Tibial artery (tissue), 4 donors: ENCODE results near the gene AZGP1.

Experiments used
- DNase-seq, 2 donors: peaks; one replicate each; pipeline ENCODE4 v3.0.0-alpha.2; 2019
- H3K27ac ChIP-seq, 2 donors: fragments of 200-600 bp; sonication (generic) in 1 of 2; 1 replicate in 1 of 2; 2 replicates in 1 of 2; pipeline ENCODE4 v1.5.1; 2018 to 2019; ENCODE audit warnings: mild to moderate bottlenecking in 1 of 2
- H3K27me3 ChIP-seq, 2 donors: fragments of 200-600 bp; sonication (generic) in 1 of 2; one replicate each; pipeline versions ENCODE4 v1.5.1 to v1.6.0; 2016 to 2019
- H3K36me3 ChIP-seq, 3 donors: fragments of 200-600 bp; sonication (generic) in 2 of 3; one replicate each; pipeline ENCODE4 v1.5.1; 2016 to 2019; ENCODE audit warnings: mild to moderate bottlenecking in 2 of 3
- H3K4me1 ChIP-seq, 4 donors: fragments of 200-600 bp; sonication (generic) in 2 of 4; 1 replicate in 3 of 4; 2 replicates in 1 of 4; pipeline ENCODE4 v1.5.1; 2016 to 2019
- H3K4me3 ChIP-seq, 2 donors: fragments of 200-600 bp; sonication (generic) in 1 of 2; 1 replicate in 1 of 2; 2 replicates in 1 of 2; pipeline ENCODE4 v1.5.1; 2018 to 2019; ENCODE audit warnings: mild to moderate bottlenecking in 2 of 2
- H3K9me3 ChIP-seq, 3 donors: fragments of 200-600 bp; sonication (generic) in 1 of 3; one replicate each; pipeline ENCODE4 v1.5.1; 2016 to 2019
- intact Hi-C: fragments of 100-400 bp; cut with DNase I; formaldehyde crosslinking; loops from one replicate; pipeline ENCODE4 v1.15.0; 2023; ENCODE audit warnings: low total_unique reads
- TF ChIP-seq, protein P1 (sequence below), 2 experiments: fragments of 200-600 bp in 1 of 2; fragments of 450-650 bp in 1 of 2; IDR thresholded peaks; one replicate each; pipeline ENCODE4 v1.5.1; 2017 to 2019; ENCODE audit warnings: antibody characterized with exemption in 2 of 2, mild to moderate bottlenecking in 1 of 2, moderate library complexity in 1 of 2

AZGP1 gene

DNA sequence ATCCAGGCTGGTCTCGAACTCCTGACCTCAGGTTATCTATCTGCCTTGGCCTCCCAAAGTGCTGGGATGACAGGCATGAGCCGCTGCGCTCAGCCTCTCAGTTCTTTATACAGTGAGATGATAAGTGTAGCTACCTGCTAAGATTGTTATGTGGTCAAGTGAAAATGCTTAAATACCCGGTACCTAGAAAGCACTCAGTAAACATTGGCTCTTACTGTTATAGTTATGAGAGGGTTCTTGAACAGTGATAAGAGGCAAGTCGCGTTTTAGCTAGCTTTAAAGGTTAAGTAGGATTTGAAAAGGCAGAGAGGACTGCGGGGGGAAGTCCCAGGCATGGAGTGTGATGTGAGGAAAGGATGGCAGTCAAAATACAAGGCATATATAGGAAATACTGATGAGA, 44.1 kb upstream of the AZGP1 start:
- Histone ChIP-seq H3K4me3 (no peak overlapping the region), H3K27me3 (no peaks in the 10 kb centered on the region), H3K9me3 (no peaks in the 10 kb centered on the region), H3K4me1 (peaks cover 0 to 32% (median 22%) of the 10 kb centered on the region in 4 donors), H3K27ac (no peak overlapping the region), H3K36me3 (peaks cover 16 to 36% (median 21%) of the 10 kb centered on the region in 3 donors)
- intact Hi-C loops = loop anchor here (10.0 kb wide), 2 partner anchors 65 to 405 kb away; partner anchors contain the start of genes COPS6, MEPCE, ZCWPW1 and ZNF3
- TF ChIP-seq, protein P1, sequence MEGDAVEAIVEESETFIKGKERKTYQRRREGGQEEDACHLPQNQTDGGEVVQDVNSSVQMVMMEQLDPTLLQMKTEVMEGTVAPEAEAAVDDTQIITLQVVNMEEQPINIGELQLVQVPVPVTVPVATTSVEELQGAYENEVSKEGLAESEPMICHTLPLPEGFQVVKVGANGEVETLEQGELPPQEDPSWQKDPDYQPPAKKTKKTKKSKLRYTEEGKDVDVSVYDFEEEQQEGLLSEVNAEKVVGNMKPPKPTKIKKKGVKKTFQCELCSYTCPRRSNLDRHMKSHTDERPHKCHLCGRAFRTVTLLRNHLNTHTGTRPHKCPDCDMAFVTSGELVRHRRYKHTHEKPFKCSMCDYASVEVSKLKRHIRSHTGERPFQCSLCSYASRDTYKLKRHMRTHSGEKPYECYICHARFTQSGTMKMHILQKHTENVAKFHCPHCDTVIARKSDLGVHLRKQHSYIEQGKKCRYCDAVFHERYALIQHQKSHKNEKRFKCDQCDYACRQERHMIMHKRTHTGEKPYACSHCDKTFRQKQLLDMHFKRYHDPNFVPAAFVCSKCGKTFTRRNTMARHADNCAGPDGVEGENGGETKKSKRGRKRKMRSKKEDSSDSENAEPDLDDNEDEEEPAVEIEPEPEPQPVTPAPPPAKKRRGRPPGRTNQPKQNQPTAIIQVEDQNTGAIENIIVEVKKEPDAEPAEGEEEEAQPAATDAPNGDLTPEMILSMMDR (IDR thresholded peaks at IDR 0.05) = no peak
- DNase-seq = no peak

DNA sequence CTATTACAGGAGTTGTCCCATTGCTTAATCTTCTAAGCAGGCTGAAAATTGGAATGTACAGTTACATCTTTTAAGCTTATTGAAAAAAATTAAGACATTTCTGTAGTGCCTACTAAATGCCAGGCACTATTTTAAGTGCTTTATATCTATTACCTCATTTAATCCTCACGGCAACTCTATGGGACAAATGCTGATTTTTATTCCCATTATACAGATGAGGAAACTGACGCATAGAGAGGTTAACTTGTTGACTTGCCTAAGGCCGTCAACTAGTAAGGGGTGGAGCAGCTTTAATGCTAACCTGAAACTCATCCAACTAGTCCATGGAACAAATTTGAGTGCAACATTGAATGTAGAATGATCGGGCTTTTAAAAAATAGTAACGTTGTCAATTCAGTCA, 42.0 kb upstream of the AZGP1 start:
- TF ChIP-seq, protein P1 (IDR thresholded peaks at IDR 0.05) = no peak
- Histone ChIP-seq H3K4me3 (no peak overlapping the region), H3K27ac (no peak overlapping the region), H3K27me3 (no peaks in the 10 kb centered on the region), H3K9me3 (no peaks in the 10 kb centered on the region), H3K4me1 (peaks cover 0 to 27% (median 23%) of the 10 kb centered on the region in 4 donors), H3K36me3 (peaks cover 0 to 15% (median 4%) of the 10 kb centered on the region in 3 donors)
- intact Hi-C loops = loop anchor here (10.0 kb wide), 2 partner anchors 67 to 407 kb away; partner anchors contain the start of genes COPS6, MEPCE, ZCWPW1 and ZNF3
- DNase-seq = no peak

DNA sequence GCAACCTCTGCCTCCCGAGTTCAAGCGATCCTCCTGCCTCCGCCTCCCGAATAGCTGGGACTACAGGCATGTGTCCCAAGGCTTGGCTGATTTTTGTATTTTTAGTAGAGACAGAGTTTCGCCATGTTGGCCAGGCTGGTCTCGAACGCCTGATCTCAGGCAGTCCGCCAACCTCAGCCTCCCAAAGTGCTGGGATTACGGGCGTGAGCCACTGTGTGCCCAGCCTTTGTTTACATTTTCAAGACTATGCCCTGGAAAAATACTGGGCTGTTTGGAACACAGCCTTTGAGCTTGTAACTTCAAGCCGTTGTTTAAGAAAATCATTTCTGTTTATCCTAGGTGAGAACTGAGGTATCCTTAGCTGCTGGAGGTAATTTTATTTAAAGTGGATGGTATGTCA, 41.5 kb upstream of the AZGP1 start:
- DNase-seq = peak in 1 of 2 donors; percentile 35
- intact Hi-C loops = loop anchor here (10.0 kb wide), 2 partner anchors 68 to 408 kb away; partner anchors contain the start of genes COPS6, MEPCE, ZCWPW1 and ZNF3
- Histone ChIP-seq H3K4me1 (peaks cover 0 to 29% (median 23%) of the 10 kb centered on the region in 4 donors), H3K27ac (no peak overlapping the region), H3K27me3 (no peaks in the 10 kb centered on the region), H3K36me3 (peaks cover 0 to 12% (median 0%) of the 10 kb centered on the region in 3 donors), H3K4me3 (no peak overlapping the region), H3K9me3 (no peaks in the 10 kb centered on the region)
- TF ChIP-seq, protein P1 (IDR thresholded peaks at IDR 0.05) = no peak

DNA sequence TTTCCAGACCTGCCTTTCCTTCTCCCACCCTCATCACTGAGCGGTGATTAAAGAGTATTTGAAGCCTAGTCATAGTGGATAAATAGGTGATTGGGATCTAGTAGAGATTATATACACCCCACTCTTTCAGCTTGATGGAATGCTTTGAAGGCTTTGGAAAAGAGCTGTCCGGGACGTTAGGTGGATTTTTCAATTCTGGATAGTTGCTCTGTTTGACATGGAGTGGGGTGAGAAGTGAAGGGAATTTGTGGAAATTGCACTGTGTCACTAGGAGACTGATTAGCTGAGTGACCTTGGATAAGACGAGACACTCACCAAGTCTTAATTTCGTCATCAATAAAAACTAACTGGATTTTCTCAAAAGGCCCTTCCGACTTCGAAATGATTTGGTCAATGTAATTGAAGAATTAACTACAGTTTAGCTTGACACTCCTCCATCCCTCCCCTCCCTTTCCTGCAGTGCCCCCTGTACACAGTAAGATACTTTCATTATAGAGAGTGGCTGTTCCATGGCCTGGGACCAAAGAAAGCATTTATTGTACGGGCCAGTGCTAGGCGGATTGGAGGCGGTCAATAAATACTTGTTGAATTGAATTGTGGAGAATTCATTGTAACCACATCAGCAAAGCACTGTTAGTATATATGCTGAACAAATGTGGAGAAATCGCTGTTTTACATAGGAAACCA, 40.5 kb upstream of the AZGP1 start:
- intact Hi-C loops = loop anchor here (10.0 kb wide), 2 partner anchors 68 to 408 kb away; partner anchors contain the start of genes COPS6, MEPCE, ZCWPW1 and ZNF3
- Histone ChIP-seq H3K36me3 (peaks cover 0 to 6% (median 0%) of the 10 kb centered on the region in 3 donors), H3K9me3 (no peaks in the 10 kb centered on the region), H3K4me1 (peaks cover 0 to 26% (median 23%) of the 10 kb centered on the region in 4 donors), H3K27ac (peak overlapping the region; percentile 92 to 97), H3K27me3 (no peaks in the 10 kb centered on the region), H3K4me3 (peak overlapping the region; percentile 86 to 94)
- DNase-seq = no peak
- TF ChIP-seq, protein P1 (IDR thresholded peaks at IDR 0.05) = no peak

DNA sequence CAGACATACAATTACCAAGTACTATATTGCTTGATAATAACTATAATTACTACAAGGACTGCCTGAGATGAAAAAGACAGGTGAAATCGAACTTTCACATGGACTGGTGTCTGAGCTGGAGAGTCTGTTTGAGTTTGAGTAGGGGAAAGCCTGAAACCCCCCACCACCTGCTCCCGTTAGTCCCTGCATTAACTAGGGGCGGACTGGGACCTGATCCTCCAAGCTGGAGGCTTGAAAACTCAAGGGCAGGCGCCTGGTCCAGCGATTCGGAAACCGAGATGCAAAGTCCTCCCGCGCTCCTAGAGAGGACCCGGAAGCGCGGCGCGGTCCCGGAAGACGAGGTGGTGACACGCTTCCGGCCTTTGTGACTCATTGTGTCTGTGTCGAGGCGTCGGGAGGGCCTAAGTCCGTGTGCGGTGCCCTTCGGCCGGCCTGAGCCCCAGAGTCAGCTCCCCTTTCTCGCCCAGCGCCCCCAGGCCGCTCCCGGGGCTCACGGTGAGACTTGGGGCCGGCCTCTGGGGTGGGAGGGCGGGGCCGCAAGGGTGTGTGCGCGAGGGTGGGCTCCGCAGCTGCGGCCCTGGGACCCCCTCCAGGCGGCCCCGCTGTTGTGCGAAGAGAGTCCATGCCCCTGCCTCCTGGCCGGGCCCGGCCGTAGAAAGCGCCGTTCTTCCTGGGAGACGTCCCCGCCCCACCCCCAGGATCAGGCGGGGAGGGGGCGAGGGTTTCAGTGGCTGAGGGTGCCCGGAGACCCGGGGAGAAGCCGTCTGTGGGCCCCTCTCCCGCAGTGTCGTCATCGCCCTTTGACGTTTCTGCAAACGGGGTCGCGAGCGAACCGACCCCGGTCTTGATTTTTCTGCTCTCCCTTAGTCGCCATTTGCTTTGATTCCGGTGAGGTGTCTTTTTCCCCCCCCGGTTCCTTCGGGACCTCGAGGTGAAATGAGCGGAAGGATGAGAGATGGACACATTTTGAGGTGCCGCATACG, 39.7 kb upstream of the AZGP1 start, which contains the start of gene ZKSCAN1:
ZKSCAN1 (plus strand) TSS at position 365 of the 983 bp plus-strand sequence. CDS start 7,911 bp downstream, outside the sequence.
- Histone ChIP-seq H3K4me3 (peak within 1 kb of the TSS; percentile 86 to 94), H3K27me3 (no peaks in the 10 kb centered on the region), H3K27ac (peak within 1 kb of the TSS; percentile 92 to 97), H3K4me1 (peaks cover 0 to 25% (median 22%) of the 10 kb centered on the region in 4 donors), H3K9me3 (no peaks in the 10 kb centered on the region), H3K36me3 (peaks cover 0 to 6% (median 0%) of the 10 kb centered on the region in 3 donors)
- intact Hi-C loops = loop anchor here (10.0 kb wide), 2 partner anchors 69 to 409 kb away; partner anchors contain the start of genes COPS6, MEPCE, ZCWPW1 and ZNF3
- TF ChIP-seq, protein P1 (IDR thresholded peaks at IDR 0.05) = no peak
- DNase-seq = peak; percentile 85 to 91
